Panc1 (cell line): ENCODE results near the gene MITF. TPM values are rescaled to one million over a fixed set of nuclear protein-coding genes. Genes with fewer than 3 reads are reported as not detected.

ENCODE experiments used
- ATAC-seq: fragments of 200-7000 bp; cut with Tn5 transposase; 2 replicates; pipeline ENCODE4 v1.9.1; 2020; ENCODE audit warnings: mild to moderate bottlenecking, moderate library complexity
- BruUV-seq: library from RNA; stranded (reverse); fragments of 400-500 nt; replicated peaks from 2 replicates; lab custom pipeline; 2021; lab: Mats Ljungman, UMichigan
- CTCF ChIA-PET: fragments of 300-600 bp; sonication (Branson Sonifier 250); formaldehyde crosslinking; loops from one replicate; lab custom pipeline; 2022; ENCODE audit warnings: antibody characterized with exemption; lab: Charles Lee
- POLR2A ChIA-PET: fragments of 300-600 bp; sonication (Branson Sonifier 250); formaldehyde crosslinking; loops from one replicate; lab custom pipeline; 2022; ENCODE audit warnings: antibody characterized with exemption; lab: Charles Lee
- DNase-seq: peaks from one replicate; pipeline ENCODE4 v3.0.0-alpha.2; 2010; ENCODE audit warnings: low read depth, low spot score
- H3K27ac ChIP-seq: 2 replicates; pipeline ENCODE4 v1.5.1; 2011; ENCODE audit warnings: mild to moderate bottlenecking, low read length, inconsistent platforms
- H3K27me3 ChIP-seq: fragments of 200-500 bp; sonication (Bioruptor generic); 2 replicates; pipeline ENCODE4 v1.6.0; 2014; ENCODE audit warnings: low read length, inconsistent platforms; ENCODE audit not compliant: control insufficient read depth, insufficient read depth
- H3K36me3 ChIP-seq: fragments of 200-500 bp; sonication (Bioruptor generic); 2 replicates; pipeline ENCODE4 v1.5.1; 2014; ENCODE audit warnings: inconsistent platforms, mild to moderate bottlenecking, low read length, moderate library complexity; ENCODE audit not compliant: control insufficient read depth, insufficient read depth
- H3K4me1 ChIP-seq: 2 replicates; pipeline ENCODE4 v1.5.1; 2011; ENCODE audit warnings: inconsistent platforms, mild to moderate bottlenecking, low read length, moderate library complexity; ENCODE audit not compliant: control insufficient read depth, insufficient read depth
- H3K4me3 ChIP-seq, 2 experiments: 2 replicates each; pipeline ENCODE4 v1.5.1; 2011 to 2012; ENCODE audit warnings: low read depth in 2 of 2, low read length in 2 of 2, mild to moderate bottlenecking in 2 of 2, inconsistent platforms in 1 of 2, moderate library complexity in 1 of 2
- H3K9me3 ChIP-seq: fragments of 200-500 bp; sonication (Bioruptor generic); 2 replicates; pipeline ENCODE4 v1.5.1; 2014; ENCODE audit warnings: low read depth, mild to moderate bottlenecking, inconsistent platforms, low read length, moderate library complexity; ENCODE audit not compliant: control insufficient read depth, insufficient read depth
- CTCF ChIP-seq: fragments of 450-650 bp; IDR thresholded peaks from 2 replicates; pipeline ENCODE4 v1.5.1; 2017; ENCODE audit warnings: mild to moderate bottlenecking
- POLR2AphosphoS5 ChIP-seq: IDR thresholded peaks from 2 replicates; pipeline ENCODE4 v1.6.1; 2012; ENCODE audit warnings: mild to moderate bottlenecking, low read depth, low read length, moderate library complexity
- SIN3A ChIP-seq: IDR thresholded peaks from 2 replicates; pipeline ENCODE4 v1.6.1; 2012; ENCODE audit warnings: low read depth, mild to moderate bottlenecking, low read length, moderate library complexity, borderline replicate concordance; ENCODE audit not compliant: insufficient read depth
- TCF7L2 ChIP-seq: IDR thresholded peaks from 2 replicates; pipeline ENCODE4 v1.6.1; 2011; ENCODE audit warnings: mild to moderate bottlenecking, low read depth, low read length, inconsistent platforms
- in situ Hi-C: cut with HindIII; loops from 2 replicates; pipeline ENCODE4 v1.10.0; 2016; ENCODE audit warnings: low sequenced_read_pairs, low pct_unique_long_range_greater_than_20kb
- intact Hi-C: fragments of 100-400 bp; cut with micrococcal nuclease; formaldehyde crosslinking; loops from one replicate; pipeline ENCODE4 v1.10.0; 2022; ENCODE audit not compliant: unreplicated experiment
- total RNA-seq: library from RNA; stranded (reverse); gene quantifications from one replicate; pipeline ENCODE4 v1.2.1, GENCODE V29; 2021; ENCODE audit not compliant: unreplicated experiment
- TF ChIP-seq, protein P1 (sequence below), 2 experiments: IDR thresholded peaks; 2 replicates each; pipeline ENCODE4 v1.6.1; 2011 to 2012; ENCODE audit warnings: low read depth in 2 of 2, control low read depth in 1 of 2, low read length in 1 of 2, mild to moderate bottlenecking in 1 of 2, moderate library complexity in 1 of 2; ENCODE audit not compliant: insufficient read depth in 1 of 2

The MITF gene
- total RNA-seq, 1 experiment from 2014 or later, result 10.8 TPM

GRCh38 chr3:69926385-69926784 lies 187.1 kb downstream of the MITF start:
- DNase-seq (no peak), ATAC-seq (no peak)
- Histone ChIP-seq H3K4me1 (no peaks in the 10 kb centered on the region), H3K27ac (no peak overlapping the region), H3K27me3 (no peaks in the 10 kb centered on the region), H3K36me3 (no peaks in the 10 kb centered on the region), H3K4me3 (no peak overlapping the region), H3K9me3 (no peaks in the 10 kb centered on the region)
- CTCF ChIA-PET, result no interaction called here
- POLR2A ChIA-PET, result no interaction called here
- in situ Hi-C loops (no loop called here), intact Hi-C loops (no loop called here)
- BruUV-seq, result no TSS peak
- TF ChIP-seq POLR2AphosphoS5 (no peak), TCF7L2 (no peak), CTCF (no peak), SIN3A (no peak)
- TF ChIP-seq, protein P1, sequence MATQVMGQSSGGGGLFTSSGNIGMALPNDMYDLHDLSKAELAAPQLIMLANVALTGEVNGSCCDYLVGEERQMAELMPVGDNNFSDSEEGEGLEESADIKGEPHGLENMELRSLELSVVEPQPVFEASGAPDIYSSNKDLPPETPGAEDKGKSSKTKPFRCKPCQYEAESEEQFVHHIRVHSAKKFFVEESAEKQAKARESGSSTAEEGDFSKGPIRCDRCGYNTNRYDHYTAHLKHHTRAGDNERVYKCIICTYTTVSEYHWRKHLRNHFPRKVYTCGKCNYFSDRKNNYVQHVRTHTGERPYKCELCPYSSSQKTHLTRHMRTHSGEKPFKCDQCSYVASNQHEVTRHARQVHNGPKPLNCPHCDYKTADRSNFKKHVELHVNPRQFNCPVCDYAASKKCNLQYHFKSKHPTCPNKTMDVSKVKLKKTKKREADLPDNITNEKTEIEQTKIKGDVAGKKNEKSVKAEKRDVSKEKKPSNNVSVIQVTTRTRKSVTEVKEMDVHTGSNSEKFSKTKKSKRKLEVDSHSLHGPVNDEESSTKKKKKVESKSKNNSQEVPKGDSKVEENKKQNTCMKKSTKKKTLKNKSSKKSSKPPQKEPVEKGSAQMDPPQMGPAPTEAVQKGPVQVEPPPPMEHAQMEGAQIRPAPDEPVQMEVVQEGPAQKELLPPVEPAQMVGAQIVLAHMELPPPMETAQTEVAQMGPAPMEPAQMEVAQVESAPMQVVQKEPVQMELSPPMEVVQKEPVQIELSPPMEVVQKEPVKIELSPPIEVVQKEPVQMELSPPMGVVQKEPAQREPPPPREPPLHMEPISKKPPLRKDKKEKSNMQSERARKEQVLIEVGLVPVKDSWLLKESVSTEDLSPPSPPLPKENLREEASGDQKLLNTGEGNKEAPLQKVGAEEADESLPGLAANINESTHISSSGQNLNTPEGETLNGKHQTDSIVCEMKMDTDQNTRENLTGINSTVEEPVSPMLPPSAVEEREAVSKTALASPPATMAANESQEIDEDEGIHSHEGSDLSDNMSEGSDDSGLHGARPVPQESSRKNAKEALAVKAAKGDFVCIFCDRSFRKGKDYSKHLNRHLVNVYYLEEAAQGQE (IDR thresholded peaks at IDR 0.05; ENCODE audit: insufficient read depth in 1 of 2, low read depth in 2 of 2, low read length in 1 of 2), result no peak

DNA sequence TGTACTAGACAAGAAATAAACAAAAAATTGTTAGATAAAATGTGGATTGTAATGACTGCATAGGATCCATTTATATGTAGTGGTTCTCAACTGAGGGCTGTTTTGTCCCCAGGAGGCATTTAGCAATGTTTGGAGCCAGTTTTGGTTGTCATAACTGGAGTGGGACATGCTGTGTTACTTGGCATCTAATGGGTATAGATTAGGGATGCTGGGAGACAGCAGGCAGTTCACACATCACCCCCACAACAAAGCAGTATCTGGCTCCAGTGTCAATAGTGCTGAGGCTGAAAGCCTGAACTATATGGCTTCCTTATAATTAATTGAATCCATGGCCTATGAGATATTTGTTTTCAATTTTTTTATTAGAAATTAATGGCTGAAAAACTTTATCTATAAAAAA lies 188.3 kb downstream of the MITF start:
- intact Hi-C loops, result no loop called here
- CTCF ChIA-PET, result no interaction called here

More for the DNA sequence above, 188.3 kb downstream of the MITF start:
- Histone ChIP-seq H3K27me3 (no peaks in the 10 kb centered on the region), H3K36me3 (no peaks in the 10 kb centered on the region), H3K4me1 (no peaks in the 10 kb centered on the region), H3K9me3 (no peaks in the 10 kb centered on the region), H3K4me3 (no peak overlapping the region), H3K27ac (no peak overlapping the region)
- in situ Hi-C loops, result no loop called here
- POLR2A ChIA-PET, result no interaction called here
- no peak for DNase-seq
- no peak for TF ChIP-seq TCF7L2
- no peak for TF ChIP-seq CTCF
- no peak for TF ChIP-seq POLR2AphosphoS5
- TF ChIP-seq SIN3A, result no peak
- TF ChIP-seq, protein P1 (IDR thresholded peaks at IDR 0.05; ENCODE audit: insufficient read depth in 1 of 2, low read depth in 2 of 2, low read length in 1 of 2), result no peak
- ATAC-seq, result no peak
- no TSS peak for BruUV-seq
